HEK293 (cell line): ENCODE results near the gene C12orf56.

Experiments
- CTCF ChIA-PET: fragments of 350-600 bp; formaldehyde crosslinking; extraction: SDS; loops from one replicate; lab custom pipeline; 2021; ENCODE audit warnings: antibody characterized with exemption; lab: Yijun Ruan, JAX
- POLR2A ChIA-PET: fragments of 300-600 bp; formaldehyde crosslinking; extraction: SDS; loops from one replicate; lab custom pipeline; 2020; ENCODE audit warnings: antibody characterized with exemption, inconsistent platforms; lab: Yijun Ruan, JAX
- H3K27ac ChIP-seq: fragments of 200-500 bp; sonication (Bioruptor generic); 2 replicates; pipeline ENCODE4 v1.5.1; 2014; ENCODE audit warnings: low read depth, low read length, control low read depth, inconsistent platforms; ENCODE audit errors: extremely low read depth
- H3K36me3 ChIP-seq, 2 experiments: fragments of 200-500 bp in 1 of 2; sonication (Bioruptor generic) in 1 of 2; 1 replicate in 1 of 2; 2 replicates in 1 of 2; pipeline ENCODE4 v1.5.1; 2014 to 2017; ENCODE audit warnings: inconsistent platforms in 2 of 2, low read length in 2 of 2; ENCODE audit not compliant: control insufficient read depth in 2 of 2, insufficient read depth in 1 of 2
- H3K4me1 ChIP-seq: fragments of 200-500 bp; sonication (Bioruptor generic); 2 replicates; pipeline ENCODE4 v1.5.1; 2014; ENCODE audit warnings: mild to moderate bottlenecking, low read length, inconsistent platforms; ENCODE audit not compliant: control insufficient read depth, insufficient read depth
- H3K4me3 ChIP-seq: 2 replicates; pipeline ENCODE4 v1.5.1; 2011; ENCODE audit warnings: low read depth, mild to moderate bottlenecking, control low read depth, low read length, moderate library complexity
- H3K9me3 ChIP-seq: fragments of 200-500 bp; sonication (Bioruptor generic); 2 replicates; pipeline ENCODE4 v1.5.1; 2014; ENCODE audit warnings: low read depth, low read length, inconsistent platforms; ENCODE audit not compliant: control insufficient read depth, insufficient read depth
- BCL11A ChIP-seq: fragments of 450-650 bp; formaldehyde crosslinking; IDR thresholded peaks from 2 replicates; pipeline ENCODE4 v1.5.1; 2016; ENCODE audit warnings: low read depth, missing biosample characterization, missing genetic modification characterization
- GLIS1 ChIP-seq: fragments of 450-650 bp; formaldehyde crosslinking; IDR thresholded peaks from 2 replicates; pipeline ENCODE4 v1.5.1; 2016; ENCODE audit warnings: missing biosample characterization, missing genetic modification characterization
- HOXD13 ChIP-seq: sonication (generic); formaldehyde crosslinking; IDR thresholded peaks from 2 replicates; pipeline ENCODE4 v1.8.0; 2022; ENCODE audit warnings: missing genetic modification reagents, borderline replicate concordance
- INSM2 ChIP-seq: fragments of 450-650 bp; formaldehyde crosslinking; IDR thresholded peaks from 2 replicates; pipeline ENCODE4 v1.5.1; 2016; ENCODE audit warnings: missing biosample characterization, missing genetic modification characterization
- KLF7 ChIP-seq: fragments of 450-650 bp; formaldehyde crosslinking; IDR thresholded peaks from 2 replicates; pipeline ENCODE4 v1.5.1; 2016; ENCODE audit warnings: missing biosample characterization, missing genetic modification characterization, borderline replicate concordance
- PRDM2 ChIP-seq: fragments of 450-650 bp; formaldehyde crosslinking; IDR thresholded peaks from 2 replicates; pipeline ENCODE4 v1.5.1; 2016; ENCODE audit warnings: missing biosample characterization, missing genetic modification characterization, borderline replicate concordance
- ZBTB17 ChIP-seq: fragments of 450-650 bp; formaldehyde crosslinking; IDR thresholded peaks from 2 replicates; pipeline ENCODE4 v1.5.1; 2016; ENCODE audit warnings: missing biosample characterization, missing genetic modification characterization
- ZBTB8A ChIP-seq: fragments of 450-650 bp; formaldehyde crosslinking; IDR thresholded peaks from 2 replicates; pipeline ENCODE4 v1.5.1; 2016; ENCODE audit warnings: missing biosample characterization, missing genetic modification characterization
- ZNF174 ChIP-seq: fragments of 450-650 bp; formaldehyde crosslinking; IDR thresholded peaks from 2 replicates; pipeline ENCODE4 v1.5.0; 2017; ENCODE audit warnings: missing biosample characterization, mild to moderate bottlenecking, missing genetic modification characterization
- ZNF175 ChIP-seq: fragments of 450-650 bp; formaldehyde crosslinking; IDR thresholded peaks from 2 replicates; pipeline ENCODE4 v1.5.1; 2016; ENCODE audit warnings: missing biosample characterization, missing genetic modification characterization
- ZNF211 ChIP-seq: fragments of 450-650 bp; formaldehyde crosslinking; IDR thresholded peaks from 2 replicates; pipeline ENCODE4 v1.5.1; 2016; ENCODE audit warnings: low read depth, missing biosample characterization, missing genetic modification characterization
- ZNF26 ChIP-seq: fragments of 450-650 bp; formaldehyde crosslinking; IDR thresholded peaks from 2 replicates; pipeline ENCODE4 v1.5.1; 2016; ENCODE audit warnings: missing biosample characterization, missing genetic modification characterization
- ZNF292 ChIP-seq: fragments of 450-650 bp; formaldehyde crosslinking; IDR thresholded peaks from 2 replicates; pipeline ENCODE4 v1.5.1; 2016; ENCODE audit warnings: low read depth, missing biosample characterization, missing genetic modification characterization, borderline replicate concordance
- ZNF341 ChIP-seq: fragments of 450-650 bp; formaldehyde crosslinking; IDR thresholded peaks from 2 replicates; pipeline ENCODE4; 2016; ENCODE audit warnings: low read depth, missing biosample characterization, missing genetic modification characterization
- ZNF423 ChIP-seq: fragments of 450-650 bp; formaldehyde crosslinking; IDR thresholded peaks from 2 replicates; pipeline ENCODE4 v1.5.1; 2016; ENCODE audit warnings: missing biosample characterization, missing genetic modification characterization
- ZNF488 ChIP-seq: fragments of 450-650 bp; formaldehyde crosslinking; IDR thresholded peaks from 2 replicates; pipeline ENCODE4 v1.5.1; 2016; ENCODE audit warnings: missing biosample characterization, missing genetic modification characterization
- ZNF555 ChIP-seq: fragments of 450-650 bp; formaldehyde crosslinking; conservative IDR thresholded peaks from 2 replicates; pipeline ENCODE4 v1.5.1; 2017; ENCODE audit warnings: missing biosample characterization, mild to moderate bottlenecking, missing genetic modification characterization, inconsistent platforms
- ZNF580 ChIP-seq: fragments of 450-650 bp; formaldehyde crosslinking; IDR thresholded peaks from 2 replicates; pipeline ENCODE4 v1.5.1; 2016; ENCODE audit warnings: missing biosample characterization, missing genetic modification characterization
- ZNF585B ChIP-seq: fragments of 450-650 bp; formaldehyde crosslinking; IDR thresholded peaks from 2 replicates; pipeline ENCODE4 v1.5.1; 2016; ENCODE audit warnings: missing biosample characterization, missing genetic modification characterization
- ZNF600 ChIP-seq: fragments of 450-650 bp; formaldehyde crosslinking; IDR thresholded peaks from 2 replicates; pipeline ENCODE4 v1.5.1; 2016; ENCODE audit warnings: missing biosample characterization, missing genetic modification characterization
- ZNF623 ChIP-seq: fragments of 450-650 bp; formaldehyde crosslinking; IDR thresholded peaks from 2 replicates; pipeline ENCODE4 v1.5.1; 2016; ENCODE audit warnings: missing biosample characterization, missing genetic modification characterization
- ZNF658 ChIP-seq: fragments of 450-650 bp; formaldehyde crosslinking; IDR thresholded peaks from 2 replicates; pipeline ENCODE4; 2016; ENCODE audit warnings: missing biosample characterization, missing genetic modification characterization
- ZNF660 ChIP-seq: fragments of 450-650 bp; IDR thresholded peaks from 2 replicates; pipeline ENCODE4 v1.5.1; 2018; ENCODE audit warnings: missing biosample characterization, mild to moderate bottlenecking, missing genetic modification characterization
- ZNF692 ChIP-seq: fragments of 450-650 bp; formaldehyde crosslinking; IDR thresholded peaks from 2 replicates; pipeline ENCODE4 v1.5.1; 2016; ENCODE audit warnings: missing biosample characterization, missing genetic modification characterization
- ZNF747 ChIP-seq: fragments of 450-650 bp; formaldehyde crosslinking; IDR thresholded peaks from 2 replicates; pipeline ENCODE4 v1.5.1; 2016; ENCODE audit warnings: missing biosample characterization, missing genetic modification characterization

The C12orf56 gene

GRCh38 chr12:64418209-64418608, 27.7 kb upstream of the C12orf56 start:
- Histone ChIP-seq H3K9me3 (no peaks in the 10 kb centered on the region), H3K4me1 (no peaks in the 10 kb centered on the region), H3K27ac (no peak overlapping the region), H3K36me3 (peaks cover 77 to 94% of the 10 kb centered on the region in 2 experiments), H3K4me3 (no peak overlapping the region)
- ChIA-PET CTCF (interaction anchor here (0.6 to 0.7 kb wide), 2 partner anchors 27 to 575 kb away, joined by 3 read pairs; no protein-coding TSS in a partner anchor), POLR2A (no interaction called here)
- TF ChIP-seq ZBTB8A (no peak), GLIS1 (tag by site-specific recombination) (no peak), INSM2 (tag by site-specific recombination) (no peak), PRDM2 (tag by site-specific recombination) (no peak), ZNF580 (tag by site-specific recombination) (no peak), HOXD13 (no peak)

GRCh38 chr12:64413884-64414283, 23.3 kb upstream of the C12orf56 start:
- H3K4me3 ChIP-seq: no peak overlapping the region
- no peak overlapping the region for H3K27ac ChIP-seq
- no peaks in the 10 kb centered on the region for H3K4me1 ChIP-seq
- ChIA-PET CTCF (no interaction called here), POLR2A (no interaction called here)
- no peaks in the 10 kb centered on the region for H3K9me3 ChIP-seq
- peaks cover 62 to 88% of the 10 kb centered on the region in 2 experiments for H3K36me3 ChIP-seq
- TF ChIP-seq ZNF341 (no peak), ZNF175 (tag by site-specific recombination) (no peak), BCL11A (tag by site-specific recombination) (no peak), ZNF423 (tag by site-specific recombination) (no peak), ZNF585B (tag by site-specific recombination) (no peak), ZNF555 (no peak), ZNF623 (tag by site-specific recombination) (no peak), ZBTB17 (tag by site-specific recombination) (no peak), ZNF211 (no peak), ZNF600 (tag by site-specific recombination) (no peak), KLF7 (tag by site-specific recombination) (no peak), ZNF292 (no peak), ZNF658 (tag by site-specific recombination) (no peak), ZNF747 (no peak), ZNF26 (tag by site-specific recombination) (no peak), ZNF660 (tag by site-specific recombination) (no peak), ZNF488 (tag by site-specific recombination) (no peak), ZNF174 (tag by site-specific recombination) (no peak), ZNF692 (tag by site-specific recombination) (no peak)
